ENCODE data around the gene CORO2A. TPM values are rescaled to one million over a fixed set of nuclear protein-coding genes. Genes with fewer than 3 reads are reported as not detected.
A peak's percentile ranks its signal among the peaks of the same experiment; 100 is the strongest.

Gene CORO2A
- total RNA-seq, 1 experiment from 2014 or later, result 15.8 TPM

DNA sequence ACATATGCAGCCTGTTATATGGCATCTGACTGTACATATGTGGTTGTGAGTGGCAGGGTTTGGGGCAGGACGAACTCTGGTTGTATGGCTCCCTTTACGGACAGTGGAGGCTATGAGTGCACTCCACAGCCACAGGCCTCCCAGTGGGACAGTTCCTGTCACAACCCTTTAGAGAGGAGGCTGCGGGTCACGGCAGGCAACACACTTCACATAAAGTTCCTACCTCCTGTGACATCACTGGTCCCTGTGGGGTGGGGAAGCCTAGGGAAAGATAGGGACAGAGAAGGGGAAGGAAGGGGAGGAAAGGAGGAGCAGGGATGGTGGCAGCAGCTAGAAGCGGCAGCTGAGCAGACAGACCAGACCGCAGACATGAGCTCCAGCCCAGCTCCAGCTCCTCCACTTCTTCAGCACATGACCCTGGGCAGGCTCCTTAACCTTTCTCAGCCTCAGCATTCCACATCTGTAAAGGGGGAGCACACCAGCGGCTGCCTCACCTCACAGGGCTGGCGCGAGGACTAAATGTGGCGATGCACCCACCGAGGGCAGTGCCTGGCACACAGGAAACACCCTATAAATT lies 27.4 kb upstream of the CORO2A start:
- no peak overlapping the region for H3K56ac ChIP-seq (ENCODE audit: insufficient read length, low read depth, low read length)
- no peak overlapping the region for H2BK12ac ChIP-seq (ENCODE audit: insufficient read length, low read depth, low read length)
- no peak overlapping the region for H2AK5ac ChIP-seq (ENCODE audit: insufficient read length, low read length)
- H2BK20ac ChIP-seq (ENCODE audit: low read depth, low read length, poor library complexity, severe bottlenecking), result peak overlapping the region; percentile 61
- no peaks in the 10 kb centered on the region for H3K27me3 ChIP-seq (ENCODE audit: insufficient read depth, low read length)
- H4K8ac ChIP-seq (replicated peaks; ENCODE audit: insufficient read length, low read depth, low read length), result no peak overlapping the region
- peak overlapping the region; percentile 8 for H3K4me2 ChIP-seq (ENCODE audit: insufficient read depth, insufficient read length, low read length)
- no peak for TF ChIP-seq CTCF (conservative IDR thresholded peaks at IDR 0.05)
- no peaks in the 10 kb centered on the region for H3K79me1 ChIP-seq (ENCODE audit: insufficient read depth, low read depth, low read length, poor library complexity, severe bottlenecking)
- DNase-seq, result no peak
- no peak overlapping the region for H3T11ph ChIP-seq (ENCODE audit: low read length)
- no peak overlapping the region for H3K9ac ChIP-seq (ENCODE audit: extremely low read depth, insufficient read length, low read length)
- H3K23me2 ChIP-seq (ENCODE audit: insufficient read length, low read depth, low read length, poor library complexity, severe bottlenecking), result no peaks in the 10 kb centered on the region
- H4K5ac ChIP-seq (ENCODE audit: insufficient read length, low read depth, low read length), result no peak overlapping the region
- Mint-ChIP-seq H3K27ac (peak overlapping the region; percentile 89 to 98 (median 95); a peak in 4 of 7 replicates), H3K36me3 (ENCODE audit: insufficient read depth in 1 of 3, low read depth in 3 of 3) (peaks cover 0 to 16% (median 0%) of the 10 kb centered on the region in 3 experiments; a peak in 5 of 7 replicates), H3K27me3 (ENCODE audit: low read depth) (no peaks in the 10 kb centered on the region), H3K9me3 (no peaks in the 10 kb centered on the region; a peak in 1 of 5 replicates), H3K4me3 (0 out of 5 replicates have a peak overlapping the region, but pooled peaks of 1 of the 2 experiments have one; percentile 18), H3K4me1 (peaks cover 45 to 46% of the 10 kb centered on the region in 2 experiments)
- peak overlapping the region; percentile 67 for H3K27ac ChIP-seq (ENCODE audit: insufficient read length, low read depth, low read length)
- no peak overlapping the region for H2BK120ac ChIP-seq (ENCODE audit: low read depth, low read length, poor library complexity, severe bottlenecking)
- H3K4me1 ChIP-seq (ENCODE audit: insufficient read depth, low read length), result peaks cover 13% of the 10 kb centered on the region
- H3K9me3 ChIP-seq (ENCODE audit: control insufficient read depth, low read depth, low read length), result no peaks in the 10 kb centered on the region
- H2BK5ac ChIP-seq (ENCODE audit: insufficient read length, low read length), result no peak overlapping the region
- H4K91ac ChIP-seq (ENCODE audit: insufficient read length, low read depth, low read length), result no peak overlapping the region
- peak overlapping the region; percentile 8; the same call in 1 of the 2 replicates for H3K14ac ChIP-seq (ENCODE audit: insufficient read depth, low read length)
- no peaks in the 10 kb centered on the region for H3K79me2 ChIP-seq (ENCODE audit: insufficient read depth, low read length)
- H3K18ac ChIP-seq (ENCODE audit: insufficient read length, low read depth, low read length), result no peak overlapping the region
- peak overlapping the region; percentile 19; the same call in 1 of the 2 replicates for H3K4ac ChIP-seq (ENCODE audit: low read depth, low read length)
- no peak overlapping the region for H2AFZ ChIP-seq (ENCODE audit: low read length)
- no peaks in the 10 kb centered on the region for H4K20me1 ChIP-seq (ENCODE audit: control insufficient read depth, insufficient read depth, insufficient read length)
- H2BK15ac ChIP-seq (ENCODE audit: low read depth, low read length), result no peak overlapping the region
- no CpG with 5 or more reads among the region's 11 CpGs for WGBS (ENCODE audit: extremely low coverage, insufficient read length, low lambda C conversion rate)
- no peak overlapping the region for H3K23ac ChIP-seq (ENCODE audit: insufficient read length, low read depth, low read length)
